TTC549 (cell line): ENCODE results near the gene HPRT1.

ENCODE experiments used
- FAIRE-seq: peaks from 2 replicates; lab custom pipeline; 2012; peaks lifted over from hg19 to GRCh38; lab: Jason Lieb, UNC

Gene HPRT1

GRCh38 chrX:134478374-134478773, 18.4 kb downstream of the HPRT1 start:
- no peak for FAIRE-seq

DNA sequence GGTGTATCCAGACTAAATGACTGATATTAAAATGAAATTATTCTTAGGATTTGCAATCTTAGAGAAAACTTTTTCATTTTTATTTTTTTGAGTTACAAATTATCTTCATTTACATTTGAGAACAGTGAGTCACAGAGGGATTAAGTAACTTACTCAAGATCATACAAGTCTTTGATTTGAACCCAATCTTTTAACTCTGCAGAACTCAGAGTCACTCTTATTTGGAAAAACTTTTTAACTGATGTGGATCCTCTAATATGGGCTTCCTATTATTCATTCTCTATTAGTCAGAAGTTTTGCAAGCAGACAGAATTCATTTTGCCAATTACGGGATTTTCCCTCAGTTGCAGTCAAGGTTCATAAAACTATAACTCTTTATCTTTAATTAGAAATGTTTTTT, 20.1 kb downstream of the HPRT1 start:
- FAIRE-seq, result no peak

DNA sequence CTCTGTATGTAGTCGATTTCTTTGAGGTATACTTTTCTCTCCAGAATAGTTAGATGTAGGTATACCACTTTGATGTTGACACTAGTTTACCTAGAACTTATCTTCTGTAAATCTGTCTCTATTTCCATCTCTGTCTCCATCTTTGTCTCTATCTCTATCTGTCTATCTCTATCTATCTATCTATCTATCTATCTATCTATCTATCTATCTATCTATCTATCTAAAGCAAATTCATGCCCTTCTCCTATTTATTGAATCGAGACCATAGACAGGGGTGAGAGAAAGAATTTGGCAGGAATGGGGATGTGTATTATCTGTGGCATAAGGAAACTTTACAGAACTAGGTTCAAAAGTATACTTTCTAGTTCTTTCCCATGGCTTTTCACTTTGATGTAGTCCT, 21.4 kb downstream of the HPRT1 start:
- no peak for FAIRE-seq

DNA sequence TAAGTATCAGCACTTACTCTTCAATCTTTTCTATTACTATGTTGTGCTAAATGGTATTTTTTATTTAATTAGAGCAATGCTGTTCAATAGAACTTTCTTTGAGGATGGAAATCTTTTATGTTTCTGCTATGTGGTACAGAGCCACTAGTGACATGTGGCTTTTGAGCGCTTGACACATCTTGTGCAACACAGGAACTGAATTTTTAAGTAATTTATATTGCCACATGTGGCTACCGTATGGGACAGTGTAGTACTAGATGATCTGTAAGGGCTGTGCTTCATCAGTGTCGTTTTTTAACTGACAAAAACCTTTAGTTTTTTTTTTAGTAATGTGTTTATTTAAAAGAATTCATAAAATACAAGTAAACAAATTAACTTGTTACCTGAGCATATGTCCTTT, 22.4 kb downstream of the HPRT1 start:
- no peak for FAIRE-seq

- FAIRE-seq, result peak; percentile 82
These were observed 24.1 kb downstream of the HPRT1 start for GRCh38 chrX:134484039-134484438.

DNA sequence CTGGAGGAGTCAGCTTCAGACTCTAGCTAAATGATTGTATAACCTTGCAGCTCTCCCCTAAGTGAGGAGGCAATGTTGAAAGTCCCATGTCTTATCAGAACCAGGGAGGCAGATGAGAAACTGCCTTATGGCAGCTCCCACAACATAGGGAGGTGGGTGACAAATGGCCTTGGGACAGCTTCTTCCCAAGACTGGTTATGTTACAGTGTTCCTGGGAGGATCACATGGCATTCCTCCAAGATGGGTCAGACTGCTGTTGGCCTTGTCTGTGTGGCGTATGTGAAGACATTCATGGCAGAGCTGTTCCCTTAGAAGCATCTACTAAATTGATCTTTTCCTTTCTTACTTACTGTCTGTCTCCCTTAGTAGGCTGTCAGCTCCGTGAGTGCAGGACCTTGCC, 42.0 kb downstream of the HPRT1 start:
- no peak for FAIRE-seq

- no peak for FAIRE-seq
These were observed 42.7 kb downstream of the HPRT1 start for GRCh38 chrX:134502686-134503085.

GRCh38 chrX:134512566-134512965, 52.6 kb downstream of the HPRT1 start:
- FAIRE-seq, result no peak

GRCh38 chrX:134513091-134513490, 53.1 kb downstream of the HPRT1 start:
- no peak for FAIRE-seq

DNA sequence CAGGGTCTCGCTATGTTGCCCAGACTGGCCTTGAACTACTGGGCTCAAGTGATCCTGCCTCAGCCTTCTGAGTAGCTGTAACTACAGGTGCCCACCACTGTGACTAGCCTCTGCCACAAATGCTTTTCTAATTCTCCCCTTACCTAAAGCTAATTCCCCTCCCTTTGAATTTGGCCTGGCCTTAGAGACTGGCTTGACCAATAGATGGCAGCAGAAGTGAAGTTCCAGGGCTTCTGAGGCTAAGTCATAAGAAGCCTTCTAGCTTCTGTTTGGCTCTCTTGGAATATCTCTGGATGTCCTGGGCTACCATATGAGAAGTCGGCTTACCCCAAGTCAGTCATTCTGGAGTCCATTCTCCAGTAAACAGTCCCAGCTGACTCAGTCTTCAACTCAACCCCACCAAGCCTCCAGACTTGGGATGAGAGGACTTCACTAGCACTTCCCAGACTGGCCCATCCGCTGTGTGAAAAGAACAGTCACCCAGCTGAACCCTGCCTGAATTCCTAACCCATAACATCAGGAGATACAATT, 61.0 kb downstream of the HPRT1 start:
- FAIRE-seq, result peak; percentile 68

DNA sequence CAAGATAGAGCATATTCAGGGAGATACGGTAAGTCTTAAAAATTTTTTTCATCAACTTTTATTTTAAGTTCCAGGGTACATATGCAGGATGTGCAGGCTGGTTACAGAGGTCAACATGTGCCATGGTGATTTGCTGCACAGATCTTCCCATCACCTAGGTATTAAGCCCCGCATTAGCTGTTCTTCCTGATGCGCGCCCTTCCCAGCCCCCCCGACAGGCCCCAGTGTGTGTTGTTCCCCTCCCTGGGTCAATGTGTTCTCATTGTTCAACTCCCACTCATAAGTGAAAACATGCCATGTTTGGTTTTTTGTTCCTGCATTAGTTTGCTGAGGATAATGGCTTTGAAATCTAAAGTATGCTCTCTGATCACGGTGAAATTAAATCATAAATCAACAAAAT, 64.2 kb downstream of the HPRT1 start:
- no peak for FAIRE-seq

DNA sequence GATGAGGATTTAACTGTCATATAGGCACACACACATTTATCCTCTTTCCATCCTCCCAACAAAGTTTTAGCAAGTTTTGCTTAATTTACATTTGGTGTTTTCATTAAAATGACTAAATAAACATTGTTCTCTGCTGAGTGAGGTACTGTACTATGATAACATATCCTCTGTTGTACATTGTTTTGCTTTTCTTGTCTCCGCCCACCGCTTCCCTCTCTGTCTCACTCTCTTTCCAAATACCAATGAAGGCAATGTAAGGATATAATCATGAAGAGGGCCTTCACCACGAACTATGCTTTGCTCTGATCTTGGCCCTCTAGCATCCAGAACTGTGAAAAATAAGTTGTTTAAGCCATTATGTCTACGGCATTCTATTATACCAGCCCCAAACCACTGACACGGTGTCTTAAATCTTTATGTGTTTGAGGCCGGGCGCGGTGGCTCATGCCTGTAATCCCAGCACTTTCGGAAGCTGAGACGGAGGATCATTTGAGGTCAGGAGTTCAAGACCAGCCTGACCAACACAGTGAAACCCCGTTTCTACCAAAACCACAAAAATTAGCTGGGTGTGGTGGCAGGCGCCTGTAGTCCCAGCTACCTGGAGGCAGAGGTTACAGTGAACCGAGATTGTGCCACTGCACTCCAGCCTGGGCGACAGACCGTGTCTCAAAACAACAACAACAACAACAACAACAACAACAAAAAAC, 65.3 kb downstream of the HPRT1 start:
- FAIRE-seq, result no peak

- FAIRE-seq, result no peak
These were observed 66.4 kb downstream of the HPRT1 start for GRCh38 chrX:134526399-134526798.

- no peak for FAIRE-seq
These were observed 69.0 kb downstream of the HPRT1 start for GRCh38 chrX:134528960-134529359.

DNA sequence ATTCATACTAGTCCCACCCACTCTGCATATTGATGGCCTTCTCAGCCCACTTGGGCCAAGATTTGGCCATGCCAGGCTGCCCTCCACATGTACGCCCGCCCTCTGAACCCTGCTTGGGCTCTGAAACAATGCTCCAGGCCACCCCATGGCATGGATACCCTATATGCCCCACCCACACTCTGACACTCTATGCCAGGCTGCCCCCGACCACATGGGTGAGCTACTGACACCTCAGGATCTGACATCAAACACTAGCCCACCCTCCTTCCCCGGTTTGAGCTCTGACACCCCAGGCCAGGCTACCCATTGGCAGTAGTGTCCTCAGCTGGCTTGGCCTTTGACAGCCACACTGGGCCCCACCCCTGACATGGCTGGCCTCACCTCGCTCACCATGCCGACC, 69.5 kb downstream of the HPRT1 start:
- no peak for FAIRE-seq

DNA sequence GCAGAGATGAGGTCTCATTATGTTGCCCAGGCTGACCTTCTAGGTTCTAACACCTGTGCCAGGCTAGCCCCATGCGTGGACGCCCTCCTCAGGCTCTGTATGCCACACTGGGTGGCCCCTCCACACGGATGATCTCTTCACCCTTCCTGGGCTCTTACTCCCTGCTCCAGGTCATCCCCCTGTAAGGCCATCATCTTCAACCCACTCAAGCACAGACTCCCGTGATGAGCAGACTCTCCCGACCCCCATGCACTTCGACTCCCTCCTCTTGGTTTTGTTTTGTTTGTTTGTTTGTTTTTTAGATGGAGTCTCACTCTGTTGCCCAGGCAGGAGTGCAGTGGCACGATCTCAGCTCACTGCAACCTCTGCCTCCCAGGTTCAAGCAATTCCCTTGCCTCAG, 70.9 kb downstream of the HPRT1 start:
- no peak for FAIRE-seq

DNA sequence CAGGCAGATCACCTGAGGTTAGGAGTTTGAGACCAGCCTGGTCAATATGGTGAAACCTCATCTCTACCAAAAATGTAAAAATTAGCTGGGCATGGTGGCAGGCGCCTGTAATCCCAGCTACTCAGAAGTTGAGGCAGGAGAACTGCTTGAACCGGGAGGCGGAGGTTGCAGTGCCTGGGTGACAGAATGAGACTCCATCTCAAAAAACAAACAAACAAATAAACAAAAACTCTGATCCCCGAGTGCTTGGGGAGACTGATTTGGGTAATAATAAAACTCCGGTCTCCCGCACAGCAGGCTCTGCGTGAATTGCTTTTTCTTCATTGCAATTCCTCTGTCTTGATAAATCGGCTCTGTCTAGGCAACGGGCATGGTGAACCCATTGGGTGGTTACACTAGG, 73.4 kb downstream of the HPRT1 start:
- no peak for FAIRE-seq

DNA sequence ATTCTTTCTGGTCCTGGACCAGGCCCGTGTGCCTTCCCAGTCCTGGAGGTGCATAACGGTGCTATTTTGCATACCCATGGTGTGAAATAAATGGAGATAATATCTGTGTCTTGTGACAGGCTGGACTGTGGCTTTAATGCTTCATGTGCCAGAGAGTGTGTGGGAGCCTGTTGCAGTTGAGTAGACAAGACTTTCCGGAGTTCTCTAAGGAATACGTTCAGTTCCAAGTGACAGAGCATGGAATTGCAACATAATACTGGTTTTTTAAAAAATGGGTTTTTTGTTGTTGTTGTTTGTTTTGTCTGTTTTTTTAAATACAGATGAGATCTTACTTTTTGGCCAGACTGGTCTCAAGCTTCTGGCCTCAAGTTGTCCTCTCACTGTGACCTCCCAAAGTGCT, 74.0 kb downstream of the HPRT1 start:
- no peak for FAIRE-seq

DNA sequence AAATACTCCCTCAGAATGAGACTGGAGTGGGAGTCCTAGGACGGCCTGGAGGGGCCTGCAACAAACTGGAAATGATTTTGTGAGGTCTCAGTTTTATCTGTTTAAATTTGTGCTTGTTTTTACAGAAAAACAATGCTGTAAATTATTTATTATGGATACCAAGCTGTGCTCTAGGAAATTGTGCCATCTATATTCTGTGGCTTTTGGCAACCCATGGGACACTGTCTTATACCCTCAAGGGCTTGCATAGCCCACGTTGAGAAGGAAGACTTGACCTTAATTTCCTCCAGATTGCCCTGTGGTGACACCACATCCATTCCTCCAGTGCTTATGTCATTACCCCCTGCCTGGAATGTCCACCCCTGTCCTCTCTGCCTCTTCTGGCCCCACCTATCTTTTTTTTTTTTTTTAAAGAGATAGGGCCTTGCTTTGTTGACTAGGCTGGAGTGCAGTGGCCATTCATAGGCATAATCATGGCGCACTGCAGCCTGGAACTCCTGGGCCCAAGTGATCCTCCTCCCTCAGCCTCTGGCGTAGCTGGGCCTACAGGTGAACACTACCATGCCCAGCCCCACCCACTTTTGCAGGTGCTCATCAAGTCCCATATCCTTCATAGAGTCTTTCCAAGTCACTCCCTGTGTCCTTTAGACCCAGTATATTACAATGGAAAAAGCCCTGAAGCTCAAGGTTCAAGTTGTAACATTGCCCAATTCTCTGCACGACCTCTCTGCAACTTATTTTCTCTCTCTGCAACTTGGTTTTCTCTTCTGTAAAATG, 77.4 kb downstream of the HPRT1 start:
- FAIRE-seq, result no peak

DNA sequence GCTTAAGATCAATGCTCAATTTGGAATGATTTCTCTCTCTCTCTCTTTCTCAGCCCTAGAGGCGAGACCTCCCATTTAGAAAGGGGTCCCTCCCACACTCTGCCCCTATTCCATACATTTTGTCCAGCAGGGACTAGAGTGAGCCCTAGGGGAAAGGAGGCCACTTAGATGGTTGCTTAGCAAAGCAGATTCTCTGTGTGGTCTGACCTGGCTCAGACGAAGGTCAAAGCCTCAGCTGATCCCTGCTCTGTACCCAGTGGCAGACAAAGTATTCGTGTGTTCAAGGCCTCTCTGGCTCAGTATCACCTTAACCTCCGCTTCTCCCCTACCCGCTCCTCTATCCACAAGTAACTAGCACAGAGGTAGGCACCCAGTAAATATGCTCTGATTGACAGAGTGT, 78.4 kb downstream of the HPRT1 start:
- FAIRE-seq, result no peak

DNA sequence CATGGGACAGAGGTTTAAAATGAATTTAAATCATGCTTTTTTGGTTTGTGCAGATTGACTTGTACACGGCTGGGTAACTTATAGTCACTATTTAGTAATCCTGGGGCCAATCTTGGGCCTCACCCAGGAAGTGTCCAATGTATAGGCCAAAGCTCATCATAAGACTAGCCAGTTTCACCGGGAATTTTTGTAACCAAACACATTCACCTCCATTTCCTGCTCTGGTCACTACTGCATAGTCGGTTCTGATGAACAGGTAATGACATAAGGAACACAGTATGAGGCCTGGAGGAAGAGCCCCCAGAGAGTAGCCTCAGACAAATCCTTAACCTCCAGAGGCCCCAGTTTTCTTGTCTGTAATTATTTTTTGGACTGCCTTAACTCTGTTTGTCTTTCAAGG, 81.9 kb downstream of the HPRT1 start:
- FAIRE-seq, result no peak

DNA sequence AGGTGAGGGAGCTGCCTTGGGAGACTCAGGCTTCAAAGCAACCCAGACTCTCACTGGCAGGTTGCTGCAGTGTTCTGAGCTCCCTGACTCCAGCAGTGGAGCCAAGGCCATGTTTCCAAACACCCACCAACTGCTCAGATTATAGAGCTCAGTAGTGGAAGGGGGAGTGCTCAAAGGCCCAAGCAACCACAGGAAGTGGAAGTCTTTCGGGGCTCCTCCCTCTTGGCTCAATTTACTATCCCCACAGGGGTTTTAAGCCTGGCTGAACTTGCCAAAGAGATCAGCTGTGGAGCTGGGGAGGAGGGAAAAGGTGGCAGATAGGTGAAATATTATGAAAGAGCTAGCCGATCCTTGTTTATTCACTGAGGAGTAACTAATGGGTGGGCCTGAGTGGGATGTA, 82.5 kb downstream of the HPRT1 start:
- FAIRE-seq, result no peak

DNA sequence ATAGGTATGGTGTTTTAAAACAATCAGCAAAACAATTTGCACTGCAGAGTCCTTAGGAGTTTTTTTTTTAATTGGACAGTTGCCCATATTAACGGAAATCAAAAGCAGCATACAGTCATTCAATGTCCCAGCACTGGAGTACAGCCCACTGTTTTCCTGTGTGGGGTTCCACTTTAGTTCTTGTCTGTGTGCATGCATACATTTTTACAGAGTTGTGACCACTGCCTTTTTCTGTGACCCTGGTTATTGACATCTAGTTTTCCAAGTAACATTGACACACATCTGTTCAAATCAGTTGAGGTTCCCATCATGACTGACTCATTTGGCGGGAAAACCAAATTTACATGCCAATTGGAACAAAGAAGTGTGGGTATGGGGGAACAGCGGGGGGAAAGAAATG, 83.3 kb downstream of the HPRT1 start:
- no peak for FAIRE-seq

GRCh38 chrX:134544135-134544512, 84.2 kb downstream of the HPRT1 start:
- no peak for FAIRE-seq
